Measurements from ENCODE around the gene CDYL.
"Not testable (repeated sequence)": the region's sequence is repeated elsewhere in the genome, so short reads cannot be mapped to it uniquely, and the experiment has no call there.

CDYL gene

DNA sequence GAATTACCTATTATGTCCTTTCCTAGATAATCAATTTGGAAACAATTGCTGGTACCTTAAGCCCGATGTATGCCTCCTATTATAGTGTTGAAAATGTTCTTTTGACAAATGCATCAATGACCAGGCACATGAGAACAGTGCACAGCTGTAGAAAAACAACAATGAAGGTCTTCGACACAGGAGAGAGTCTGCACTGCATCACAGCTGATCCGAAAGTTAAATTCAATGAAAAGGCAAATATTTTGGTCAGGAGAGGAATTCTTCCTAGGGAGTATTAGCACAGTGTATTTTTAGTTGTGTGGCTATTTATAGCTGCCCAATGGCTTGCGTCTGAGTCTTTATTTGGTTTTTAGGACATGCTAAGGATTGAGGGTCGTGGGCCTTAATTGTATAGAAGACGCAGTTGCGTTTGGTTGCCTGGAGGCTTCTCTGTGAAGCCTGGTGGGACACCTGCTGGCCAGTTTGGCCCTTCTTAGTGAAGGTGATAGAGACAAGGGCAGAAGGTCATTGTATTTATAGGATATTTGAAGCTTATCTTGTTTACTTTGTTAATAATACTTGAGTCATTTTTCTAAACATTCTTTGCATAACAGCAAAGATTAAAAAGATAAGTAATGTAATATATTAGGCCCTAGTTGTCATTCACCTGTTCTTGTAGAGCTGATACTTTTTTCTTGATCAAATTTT lies 72.3 kb downstream of the CDYL start:
- peaks cover 6% of the 10 kb centered on the region for H3K4me1 ChIP-seq (ENCODE audit: low read length)
- no peak overlapping the region for H3K4me3 ChIP-seq (ENCODE audit: low read length)
- H3K4me2 ChIP-seq (ENCODE audit: low read length): peak overlapping the region; percentile 44
- H4K20me1 ChIP-seq (ENCODE audit: insufficient read depth, low read length): peaks cover 62% of the 10 kb centered on the region
- H2AFZ ChIP-seq (ENCODE audit: low read depth, low read length): no peak overlapping the region
- H3K79me2 ChIP-seq (ENCODE audit: low read length): peaks cover 90% of the 10 kb centered on the region
- H3K27ac ChIP-seq (ENCODE audit: low read length): no peak overlapping the region
- no peaks in the 10 kb centered on the region for H3K27me3 ChIP-seq (ENCODE audit: low read depth, low read length)
- H3K9ac ChIP-seq (ENCODE audit: low read length): no peak overlapping the region
- H3K36me3 ChIP-seq (replicated peaks; ENCODE audit: low read depth, low read length): no peaks in the 10 kb centered on the region
- TF ChIP-seq, protein P1, sequence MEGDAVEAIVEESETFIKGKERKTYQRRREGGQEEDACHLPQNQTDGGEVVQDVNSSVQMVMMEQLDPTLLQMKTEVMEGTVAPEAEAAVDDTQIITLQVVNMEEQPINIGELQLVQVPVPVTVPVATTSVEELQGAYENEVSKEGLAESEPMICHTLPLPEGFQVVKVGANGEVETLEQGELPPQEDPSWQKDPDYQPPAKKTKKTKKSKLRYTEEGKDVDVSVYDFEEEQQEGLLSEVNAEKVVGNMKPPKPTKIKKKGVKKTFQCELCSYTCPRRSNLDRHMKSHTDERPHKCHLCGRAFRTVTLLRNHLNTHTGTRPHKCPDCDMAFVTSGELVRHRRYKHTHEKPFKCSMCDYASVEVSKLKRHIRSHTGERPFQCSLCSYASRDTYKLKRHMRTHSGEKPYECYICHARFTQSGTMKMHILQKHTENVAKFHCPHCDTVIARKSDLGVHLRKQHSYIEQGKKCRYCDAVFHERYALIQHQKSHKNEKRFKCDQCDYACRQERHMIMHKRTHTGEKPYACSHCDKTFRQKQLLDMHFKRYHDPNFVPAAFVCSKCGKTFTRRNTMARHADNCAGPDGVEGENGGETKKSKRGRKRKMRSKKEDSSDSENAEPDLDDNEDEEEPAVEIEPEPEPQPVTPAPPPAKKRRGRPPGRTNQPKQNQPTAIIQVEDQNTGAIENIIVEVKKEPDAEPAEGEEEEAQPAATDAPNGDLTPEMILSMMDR (IDR thresholded peaks at IDR 0.05; ENCODE audit: low read depth, low read length): peak; percentile 64
- TF ChIP-seq EZH2phosphoT487 (IDR thresholded peaks at IDR 0.05; ENCODE audit: low read depth): no peak
- H3K9me3 ChIP-seq (ENCODE audit: insufficient read depth, low read length): peaks cover 4% of the 10 kb centered on the region; the same call in 1 of the 2 replicates

DNA sequence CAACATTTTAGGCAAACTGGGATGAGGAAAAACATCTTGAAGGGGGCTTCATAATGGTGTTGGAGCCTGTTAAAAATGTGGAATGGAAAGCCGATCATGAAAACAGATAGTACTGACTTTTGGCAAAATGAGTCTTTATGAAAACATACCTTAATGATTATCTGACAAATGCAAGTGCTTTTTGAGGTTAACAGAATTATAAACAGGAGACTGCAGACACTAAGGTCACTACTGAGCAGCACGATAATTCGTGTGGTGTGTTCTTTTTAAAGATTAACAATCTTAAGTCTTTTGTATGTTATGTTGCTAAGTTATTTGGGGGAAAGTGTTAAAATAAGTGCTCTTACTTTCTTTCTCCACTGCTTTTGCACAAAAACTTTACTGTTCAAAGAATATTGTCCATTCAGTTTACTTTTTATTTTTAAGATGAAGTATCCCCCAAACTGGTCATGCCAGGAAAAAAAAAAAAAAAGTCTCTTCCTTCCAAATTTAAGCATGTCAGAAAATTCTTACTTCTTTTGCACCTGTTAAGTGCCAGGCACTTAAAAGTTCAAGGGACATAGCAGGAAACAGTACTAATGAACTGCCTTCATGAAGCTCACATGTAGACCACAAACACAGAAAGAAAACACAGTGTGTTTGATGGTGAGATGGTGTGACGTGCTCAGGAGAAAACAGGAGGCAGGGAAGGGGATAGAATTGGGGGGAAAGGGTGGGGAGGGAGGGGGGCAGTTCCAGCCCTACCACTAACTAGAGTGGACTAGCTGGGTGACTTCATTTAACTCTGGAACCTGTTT lies 73.2 kb downstream of the CDYL start:
- peaks cover 6% of the 10 kb centered on the region for H3K4me1 ChIP-seq (ENCODE audit: low read length)
- H3K36me3 ChIP-seq (replicated peaks; ENCODE audit: low read depth, low read length): no peaks in the 10 kb centered on the region
- H3K27ac ChIP-seq (ENCODE audit: low read length): no peak overlapping the region
- no peak overlapping the region for H3K4me2 ChIP-seq (ENCODE audit: low read length)
- no peak overlapping the region for H2AFZ ChIP-seq (ENCODE audit: low read depth, low read length)
- no peaks in the 10 kb centered on the region for H3K9me3 ChIP-seq (ENCODE audit: insufficient read depth, low read length)
- TF ChIP-seq, protein P1 (IDR thresholded peaks at IDR 0.05; ENCODE audit: low read depth, low read length): no peak
- no peak for TF ChIP-seq EZH2phosphoT487 (IDR thresholded peaks at IDR 0.05; ENCODE audit: low read depth)
- H3K4me3 ChIP-seq (ENCODE audit: low read length): no peak overlapping the region
- H3K9ac ChIP-seq (ENCODE audit: low read length): no peak overlapping the region
- peaks cover 90% of the 10 kb centered on the region for H3K79me2 ChIP-seq (ENCODE audit: low read length)
- peaks cover 63% of the 10 kb centered on the region for H4K20me1 ChIP-seq (ENCODE audit: insufficient read depth, low read length)
- H3K27me3 ChIP-seq (ENCODE audit: low read depth, low read length): no peaks in the 10 kb centered on the region

- Histone ChIP-seq H2AFZ (ENCODE audit: low read depth, low read length) (no peak overlapping the region), H3K9me3 (ENCODE audit: insufficient read depth, low read length) (no peaks in the 10 kb centered on the region), H3K36me3 (replicated peaks; ENCODE audit: low read depth, low read length) (no peaks in the 10 kb centered on the region), H3K27me3 (ENCODE audit: low read depth, low read length) (no peaks in the 10 kb centered on the region), H3K27ac (ENCODE audit: low read length) (no peak overlapping the region), H4K20me1 (ENCODE audit: insufficient read depth, low read length) (peaks cover 57% of the 10 kb centered on the region), H3K4me3 (ENCODE audit: low read length) (no peak overlapping the region), H3K4me1 (ENCODE audit: low read length) (peaks cover 6% of the 10 kb centered on the region), H3K4me2 (ENCODE audit: low read length) (no peak overlapping the region), H3K79me2 (ENCODE audit: low read length) (peaks cover 88% of the 10 kb centered on the region), H3K9ac (ENCODE audit: low read length) (no peak overlapping the region)
- TF ChIP-seq, protein P1 (IDR thresholded peaks at IDR 0.05; ENCODE audit: low read depth, low read length): no peak
- no peak for TF ChIP-seq EZH2phosphoT487 (IDR thresholded peaks at IDR 0.05; ENCODE audit: low read depth)
These were observed 74.8 kb downstream of the CDYL start for GRCh38 chr6:4851035-4851434.

DNA sequence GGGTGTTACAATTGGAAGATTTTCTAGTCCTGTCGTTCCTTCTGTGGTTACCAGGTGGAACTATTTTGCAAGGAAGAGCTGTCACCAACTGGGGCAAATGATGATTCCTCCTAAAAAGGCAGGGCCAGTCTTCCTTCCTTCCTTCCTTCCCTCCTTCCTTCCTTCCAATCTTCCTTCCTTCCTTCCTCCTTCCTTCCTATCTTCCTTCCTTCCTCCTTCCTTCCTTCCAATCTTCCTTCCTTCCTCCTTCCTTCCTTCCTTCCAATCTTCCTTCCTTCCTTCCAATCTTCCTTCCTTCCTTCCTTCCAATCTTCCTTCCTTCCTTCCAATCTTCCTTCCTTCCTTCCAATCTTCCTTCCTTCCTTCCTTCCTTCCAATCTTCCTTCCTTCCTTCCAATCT lies 76.0 kb downstream of the CDYL start:
- peaks cover 82% of the 10 kb centered on the region for H3K79me2 ChIP-seq (ENCODE audit: low read length)
- H3K9me3 ChIP-seq (ENCODE audit: insufficient read depth, low read length); H3K27me3 ChIP-seq (ENCODE audit: low read depth, low read length); H3K27ac ChIP-seq (ENCODE audit: low read length); H2AFZ ChIP-seq (ENCODE audit: low read depth, low read length); H3K4me2 ChIP-seq (ENCODE audit: low read length); H3K9ac ChIP-seq (ENCODE audit: low read length); H3K4me3 ChIP-seq (ENCODE audit: low read length); H3K36me3 ChIP-seq (replicated peaks; ENCODE audit: low read depth, low read length): not testable (repeated sequence)
- peaks cover 52% of the 10 kb centered on the region for H4K20me1 ChIP-seq (ENCODE audit: insufficient read depth, low read length)
- peaks cover 12% of the 10 kb centered on the region for H3K4me1 ChIP-seq (ENCODE audit: low read length)

Measured in OCI-LY3 (cell line).